SW 1271 (cell line): ENCODE measurements around the gene ZMYND8.
"Not testable (repeated sequence)": the region's sequence is repeated elsewhere in the genome, so short reads cannot be mapped to it uniquely, and the experiment has no call there.

Source experiments
- DNase-seq, 2 experiments: peaks; one replicate each; lab custom pipeline; 2025; lab: John Stamatoyannopoulos, UW

Gene ZMYND8

DNA sequence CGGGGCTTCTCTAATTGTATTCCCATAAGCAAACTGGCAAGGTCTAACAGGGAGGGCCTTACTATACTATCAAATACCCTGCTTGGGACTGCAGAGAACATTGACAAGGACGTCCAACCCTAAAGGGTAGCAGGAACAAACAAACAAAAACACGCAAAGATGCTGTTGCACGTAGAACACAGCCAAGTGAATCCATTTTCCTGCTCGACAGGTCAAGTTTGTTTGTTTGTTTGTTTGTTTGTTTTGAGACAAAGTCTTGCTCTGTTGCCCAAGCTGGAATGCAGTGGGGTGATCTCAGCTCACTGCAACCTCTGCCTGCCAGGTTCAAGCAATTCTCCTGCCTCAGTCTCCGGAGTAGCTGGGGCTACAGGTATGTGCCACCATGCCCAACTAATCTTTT, 91.3 kb downstream of the ZMYND8 start:
- no peak for DNase-seq

DNA sequence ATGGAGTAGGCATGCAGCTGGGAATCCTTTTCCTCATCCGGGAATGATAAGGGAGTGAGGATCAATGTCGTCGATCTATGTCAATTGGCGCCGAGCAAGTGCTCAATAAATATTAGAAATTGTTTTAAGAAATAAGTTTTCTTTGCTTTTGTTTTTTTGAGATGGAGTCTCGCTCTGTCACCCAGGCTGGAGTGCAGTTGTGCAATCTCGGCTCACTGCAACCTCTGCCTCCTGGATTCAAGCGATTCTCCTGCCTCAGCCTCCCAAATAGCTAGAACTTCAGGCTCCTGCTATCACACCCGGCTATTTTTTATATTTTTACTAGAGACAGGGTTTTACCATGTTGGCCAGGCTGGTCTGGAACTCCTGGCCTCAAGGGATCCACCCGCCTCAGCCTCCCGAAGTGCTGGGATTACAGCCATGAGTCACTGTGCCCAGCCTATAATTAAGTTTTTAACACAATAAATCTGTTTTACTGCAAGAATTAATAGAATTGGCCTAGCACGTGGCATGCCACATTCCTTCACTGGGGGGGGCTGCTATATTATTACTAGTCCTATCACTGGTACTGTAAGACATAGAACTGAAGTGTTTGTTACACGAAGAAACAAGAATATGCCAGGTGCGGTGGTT, 92.2 kb downstream of the ZMYND8 start:
- not testable (repeated sequence) for DNase-seq

DNA sequence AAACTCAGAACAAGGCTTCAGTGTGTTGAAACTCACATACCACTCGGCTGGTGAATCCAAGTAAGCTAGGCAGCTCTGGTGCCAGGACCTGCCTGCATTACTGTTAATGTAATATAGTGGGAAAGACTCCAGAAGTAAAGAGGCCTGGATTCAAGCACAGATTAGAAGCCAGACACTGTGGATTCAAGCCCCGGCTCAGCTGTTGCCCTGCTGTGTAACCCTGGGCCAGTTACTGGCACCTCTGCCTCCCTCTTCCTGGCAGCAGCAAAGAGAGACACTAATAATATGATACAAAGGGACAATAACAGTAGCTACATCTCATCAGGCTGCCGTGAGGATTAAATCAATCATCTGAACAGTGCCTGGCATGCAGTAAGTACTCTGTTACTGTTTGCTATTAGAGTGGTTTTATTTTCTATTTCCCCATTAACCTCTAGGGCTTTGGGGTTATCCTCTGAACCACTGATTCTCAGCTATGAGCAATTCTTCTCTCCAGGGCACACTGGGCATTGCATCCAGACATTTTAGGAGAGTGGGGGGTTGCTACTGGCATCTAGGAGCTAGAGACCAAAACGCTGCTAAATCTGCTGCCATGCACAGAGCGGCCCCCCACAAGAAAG, 92.9 kb downstream of the ZMYND8 start:
- no peak for DNase-seq

DNA sequence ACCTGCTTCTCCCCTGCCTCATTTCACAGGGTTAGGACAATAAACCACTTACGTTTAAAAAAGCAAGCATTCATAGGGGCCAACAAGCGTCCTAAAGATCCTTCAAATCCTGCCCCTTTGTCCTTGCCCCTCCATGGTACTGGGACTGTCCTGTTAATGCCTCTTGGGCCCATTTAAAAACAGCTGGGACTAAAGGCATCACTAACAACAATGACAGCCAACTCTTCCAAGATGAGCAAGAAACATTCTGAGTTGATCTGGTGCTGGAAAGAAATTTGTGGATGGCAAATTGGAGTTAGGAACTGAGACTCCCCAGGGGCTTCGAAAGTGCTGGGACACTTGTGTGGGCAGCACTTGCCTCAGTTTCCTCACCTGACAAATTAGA, 93.4 kb downstream of the ZMYND8 start:
- no peak for DNase-seq

DNA sequence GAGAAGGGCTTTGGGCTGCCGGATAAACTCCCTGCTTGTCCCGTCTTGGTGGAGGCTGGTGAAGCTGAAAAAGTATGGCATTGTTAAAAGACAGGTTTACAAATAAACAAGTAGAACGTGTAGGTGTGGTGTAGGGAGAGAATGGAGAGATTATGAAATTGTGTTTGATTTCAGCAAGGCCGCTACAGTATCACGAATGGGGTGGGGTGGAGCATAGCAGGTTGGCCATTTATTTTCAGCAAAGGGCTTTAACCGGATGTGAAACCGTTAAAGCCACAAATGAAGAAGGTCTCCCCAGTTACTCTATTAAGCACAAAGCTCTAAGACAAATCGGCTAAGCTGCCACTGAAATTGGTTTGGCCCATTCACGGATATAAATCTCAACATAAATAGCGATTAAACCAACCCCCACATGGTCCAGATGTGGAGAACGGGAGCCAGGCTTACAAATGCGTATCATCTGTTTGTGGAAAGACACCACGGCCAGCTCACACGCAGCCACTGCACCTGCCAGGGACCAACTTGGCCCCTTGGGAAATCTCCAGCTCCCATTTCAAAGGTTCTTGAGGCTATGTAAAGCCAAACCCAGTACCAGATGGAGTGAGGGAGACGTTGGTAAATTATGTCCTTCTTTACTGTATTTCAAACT, 94.0 kb downstream of the ZMYND8 start:
- no peak for DNase-seq

DNA sequence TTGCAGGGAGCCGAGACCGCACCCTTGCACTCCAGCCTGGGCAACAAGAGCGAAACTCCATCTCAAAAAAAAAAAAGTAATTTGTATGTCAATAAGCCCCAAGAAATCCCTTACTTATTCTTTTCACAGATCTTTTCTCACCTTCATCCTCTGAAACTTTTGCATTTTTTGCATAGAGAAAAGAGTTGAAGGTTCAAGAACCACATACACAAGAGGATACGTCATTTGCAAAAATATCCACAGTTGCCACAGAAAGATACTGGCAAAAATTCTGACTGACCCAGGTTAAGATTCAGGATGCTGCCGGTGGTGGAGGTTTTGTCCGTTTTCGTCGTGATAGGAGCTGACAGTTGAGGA, 94.5 kb downstream of the ZMYND8 start:
- DNase-seq: no peak

DNA sequence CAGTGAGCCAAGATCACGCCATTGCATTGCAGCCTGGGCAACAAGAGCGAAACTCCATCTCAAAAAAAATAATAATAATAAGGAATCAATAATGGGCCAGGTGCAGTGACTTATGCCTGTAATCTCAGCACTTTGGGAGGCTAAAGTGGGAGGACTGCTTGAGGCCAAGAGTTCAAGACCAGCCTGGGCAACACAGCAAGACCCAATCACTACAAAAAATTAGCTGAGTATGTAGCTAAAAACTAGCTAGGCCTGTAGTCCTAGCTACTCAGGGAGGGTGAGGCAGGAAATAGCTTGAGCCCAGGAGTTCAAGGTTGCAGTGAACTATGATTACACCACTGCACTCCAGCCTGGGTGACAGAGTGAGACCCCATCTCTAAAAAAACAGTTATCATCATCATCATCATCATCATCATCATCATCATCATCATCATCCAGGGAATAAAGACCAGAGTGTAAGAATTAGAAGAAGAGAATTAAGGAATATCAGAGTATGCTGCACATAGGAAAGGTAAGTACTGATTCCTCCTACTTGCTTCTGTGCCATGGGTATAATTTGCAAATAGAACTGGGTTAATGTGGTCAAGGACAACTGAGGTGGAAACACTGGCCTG, 95.2 kb downstream of the ZMYND8 start:
- DNase-seq: not testable (repeated sequence)

DNA sequence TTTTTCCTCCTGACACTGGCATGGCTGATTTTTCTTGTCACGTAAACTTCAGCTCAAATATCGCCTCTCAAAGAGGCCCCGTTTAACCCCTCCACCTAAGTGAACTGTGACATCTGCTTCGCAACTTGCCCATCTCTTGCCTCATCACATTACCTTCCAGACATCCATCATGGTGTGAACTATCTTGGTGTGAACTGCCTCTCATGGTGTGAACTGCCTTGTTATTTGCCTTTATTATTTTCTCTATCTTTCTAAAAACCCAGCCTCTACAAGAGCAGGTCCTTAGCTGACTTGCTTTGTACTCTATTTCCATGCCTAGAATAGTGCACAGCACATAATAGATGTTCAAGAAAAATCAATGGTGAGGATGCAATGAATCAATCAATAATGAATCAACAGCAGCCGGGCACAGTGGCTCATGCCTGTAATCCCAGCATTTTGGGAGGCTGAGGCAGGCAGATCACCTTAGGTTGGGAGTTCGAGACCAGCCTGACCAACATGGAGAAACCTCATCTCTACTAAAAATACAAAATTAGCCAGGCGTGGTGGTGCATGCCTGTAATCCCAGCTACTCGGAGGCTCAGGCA, 95.9 kb downstream of the ZMYND8 start:
- not testable (repeated sequence) for DNase-seq

DNA sequence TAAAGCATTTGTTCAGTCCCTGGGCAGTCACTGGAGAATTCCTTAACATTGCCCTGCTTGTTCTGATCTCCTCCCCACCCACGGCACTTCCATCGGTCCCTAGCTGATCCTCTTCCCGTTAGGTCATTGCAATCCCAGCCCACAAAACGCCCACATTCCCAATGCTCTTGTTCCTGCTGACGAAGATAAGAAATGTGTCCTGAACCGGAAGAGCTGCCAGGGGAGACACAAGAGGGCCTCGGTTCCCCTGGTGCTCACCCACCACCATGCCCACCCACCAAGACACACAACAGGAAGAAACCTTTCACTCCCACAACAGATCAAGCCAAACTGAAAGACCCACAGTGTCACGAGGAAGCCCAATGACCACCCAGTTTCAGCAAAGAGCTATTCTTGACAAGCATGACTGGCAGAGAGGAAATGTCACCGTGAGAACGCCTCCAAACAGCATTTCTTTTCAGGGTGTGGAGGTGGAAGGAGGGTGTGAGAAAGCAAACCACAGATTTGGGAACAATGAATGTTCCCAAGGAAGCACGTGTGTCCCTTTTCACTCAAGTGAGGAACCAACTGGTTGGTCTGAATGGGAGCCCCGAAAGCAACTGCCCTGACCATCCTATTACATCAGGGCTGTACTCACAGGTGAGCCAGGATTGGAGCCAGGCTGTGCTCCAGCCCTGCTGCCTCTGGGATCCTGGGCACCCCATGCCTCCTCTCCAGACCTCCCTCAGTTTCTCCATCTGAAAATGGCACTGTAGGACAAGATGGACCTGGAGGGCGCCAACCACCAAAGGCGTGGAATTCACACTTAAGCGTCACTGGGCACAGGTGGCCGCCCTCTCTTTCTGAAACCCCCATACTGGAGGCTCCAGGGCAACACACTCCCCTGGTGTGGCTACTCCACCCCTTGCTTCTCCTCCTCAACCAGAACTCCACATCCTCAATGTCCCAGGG, 97.5 kb downstream of the ZMYND8 start:
- no peak for DNase-seq

DNA sequence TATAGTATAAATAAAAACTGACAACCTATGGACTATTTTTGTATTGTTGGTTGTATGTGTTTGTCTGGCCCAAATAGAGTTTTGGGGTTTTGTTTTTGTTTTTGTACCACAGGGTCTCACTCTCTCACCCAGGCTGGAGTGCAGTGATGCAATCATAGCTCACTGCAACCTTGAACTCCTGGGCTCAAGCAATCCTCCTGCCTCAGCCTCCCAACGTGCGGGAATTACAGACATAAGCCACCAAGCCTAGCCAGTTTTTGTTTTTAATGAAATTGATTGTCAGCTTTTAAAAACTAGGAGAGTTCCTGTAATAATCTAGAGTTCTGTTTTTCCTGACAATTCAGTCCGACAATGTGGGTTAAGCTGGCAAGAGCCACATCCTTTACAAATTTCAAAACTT, 98.7 kb downstream of the ZMYND8 start:
- no peak for DNase-seq

DNA sequence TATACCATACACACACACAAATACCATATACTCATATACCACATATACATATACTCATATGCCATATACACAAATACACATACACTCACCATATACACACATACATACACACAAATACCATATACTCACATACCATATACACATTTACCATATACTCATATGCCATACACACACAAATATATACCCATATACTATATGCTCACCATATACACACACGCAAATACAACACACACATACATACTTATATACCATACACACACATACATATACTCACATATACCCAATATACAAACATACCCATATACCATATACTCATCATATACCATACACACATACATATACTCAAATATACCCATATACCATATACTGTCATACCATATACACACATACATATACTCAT, 99.2 kb downstream of the ZMYND8 start:
- no peak for DNase-seq

DNA sequence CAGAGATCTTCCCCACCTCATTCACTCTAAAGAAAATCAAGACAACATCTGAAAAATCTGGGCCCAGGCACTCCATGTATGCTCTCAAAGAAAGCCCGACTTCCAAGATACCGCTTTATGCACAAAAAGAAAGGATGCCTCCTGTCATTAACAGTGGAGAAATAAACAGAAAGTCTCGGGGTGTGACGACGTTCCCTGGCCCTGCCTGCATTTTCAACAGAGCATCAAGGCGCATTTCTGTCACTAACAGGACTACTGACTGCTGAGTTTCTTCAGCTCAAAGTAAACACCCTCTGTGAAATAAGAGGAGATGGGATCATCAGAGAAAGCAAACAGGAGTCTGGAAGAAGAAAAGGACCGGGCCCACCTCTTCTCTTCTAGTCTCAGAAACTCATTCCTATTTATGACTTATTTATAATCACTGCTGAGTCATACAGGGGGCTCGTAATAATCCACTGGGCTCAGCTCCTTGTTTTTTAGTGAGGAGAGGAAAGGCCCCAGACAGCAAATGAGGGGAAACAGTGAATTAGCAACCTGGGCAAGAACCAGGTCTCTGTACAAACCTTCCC, 99.7 kb downstream of the ZMYND8 start:
- no peak for DNase-seq

DNA sequence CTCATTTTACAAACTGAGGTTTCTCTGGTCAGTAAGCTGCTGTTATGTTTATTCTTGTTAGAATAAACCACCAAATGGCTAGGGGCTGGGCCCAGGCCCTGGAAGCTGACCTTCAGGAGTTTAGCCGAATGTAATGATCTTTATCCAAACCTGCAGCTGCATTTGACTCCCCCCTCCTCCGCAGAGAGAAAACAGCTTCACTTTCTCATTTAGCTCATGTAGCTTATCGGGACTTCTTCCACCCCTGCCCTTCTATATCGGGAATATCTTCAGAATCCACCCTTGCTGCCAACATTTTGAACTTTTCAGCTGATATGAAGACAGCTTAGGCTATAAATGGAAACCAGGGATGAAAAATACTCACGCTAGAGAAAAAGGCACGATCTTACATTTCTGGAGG, 102.6 kb downstream of the ZMYND8 start:
- DNase-seq: no peak

DNA sequence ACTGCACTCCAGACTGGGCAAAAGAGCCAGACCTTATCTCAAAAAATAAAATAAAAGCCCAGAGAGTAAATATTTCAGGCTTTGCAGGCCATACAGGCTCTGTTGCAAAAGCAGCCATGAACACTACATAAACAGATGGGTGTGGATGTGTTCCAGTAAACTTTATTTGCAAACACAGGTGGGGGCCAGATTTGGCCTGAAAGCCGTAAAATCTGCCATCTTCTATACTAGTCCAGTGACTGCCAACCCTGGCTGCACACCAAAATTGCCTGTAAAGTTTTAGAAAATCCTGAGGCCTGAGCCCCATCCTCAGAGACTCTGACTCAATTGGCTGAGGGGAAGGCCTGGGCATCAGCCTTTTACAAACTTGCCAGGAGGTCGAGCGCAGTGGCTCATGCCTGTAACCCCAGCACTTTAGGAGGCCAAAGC, 103.6 kb downstream of the ZMYND8 start:
- no peak for DNase-seq

DNA sequence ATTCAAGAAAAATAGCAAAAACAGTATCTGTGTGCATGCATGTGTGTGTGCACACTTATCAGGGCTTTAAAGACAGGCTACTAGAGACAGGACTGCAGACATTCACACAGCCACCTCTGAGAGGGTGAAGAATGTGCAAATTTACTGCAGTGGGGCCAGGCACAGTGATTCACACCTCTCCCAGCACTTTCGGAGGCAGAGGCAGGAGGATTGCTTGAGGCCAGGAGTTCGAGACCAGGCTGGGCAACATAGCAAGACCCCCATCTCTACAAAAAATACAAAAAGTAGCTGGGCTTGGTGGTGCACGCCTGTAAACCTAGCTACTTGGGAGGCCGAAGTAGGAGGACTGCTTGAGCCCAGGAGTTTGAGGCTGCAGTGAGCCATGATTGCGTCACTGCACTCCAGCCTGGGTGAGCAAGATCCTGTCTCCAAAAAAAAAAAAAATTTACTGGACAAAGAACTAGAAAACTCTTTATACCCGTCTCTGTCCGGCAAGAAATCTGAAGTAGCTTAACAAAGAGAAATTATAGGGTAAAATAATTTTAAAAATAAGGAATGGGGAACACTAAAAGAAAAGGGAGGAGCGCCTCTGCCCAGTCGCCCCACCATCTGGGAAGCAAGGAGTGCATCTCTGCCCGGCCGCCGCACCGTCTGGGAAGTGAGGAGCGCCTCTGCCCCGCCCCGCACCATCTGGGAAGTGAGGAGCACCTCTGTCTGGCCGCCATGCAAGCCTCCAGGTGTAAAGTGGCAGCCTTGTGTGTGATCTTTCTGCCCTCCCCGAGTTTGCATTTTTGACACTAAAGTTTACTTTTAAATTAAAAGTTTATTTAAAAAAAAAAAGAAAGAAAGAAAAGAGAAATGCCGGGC, 105.1 kb downstream of the ZMYND8 start:
- DNase-seq: no peak

DNA sequence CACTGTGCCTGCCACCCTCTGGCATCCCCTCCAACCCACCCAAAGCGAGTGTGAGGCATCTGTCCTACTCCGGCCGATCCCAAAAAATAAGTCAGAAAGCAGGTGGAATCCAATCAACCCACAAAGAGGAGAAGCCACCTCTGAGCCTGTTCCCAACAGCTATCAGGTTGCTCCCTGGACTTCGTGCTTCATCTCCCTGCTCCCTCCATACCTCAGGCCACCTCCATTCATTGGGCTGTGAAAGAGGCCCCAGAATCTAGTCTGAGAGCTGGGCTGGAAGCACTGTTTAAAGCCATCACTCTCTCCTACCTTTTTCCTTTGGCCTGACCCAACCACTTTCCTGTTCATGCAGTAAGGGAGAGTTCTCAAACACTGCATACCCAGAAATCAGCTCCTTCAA, 106.1 kb downstream of the ZMYND8 start:
- DNase-seq: no peak

DNA sequence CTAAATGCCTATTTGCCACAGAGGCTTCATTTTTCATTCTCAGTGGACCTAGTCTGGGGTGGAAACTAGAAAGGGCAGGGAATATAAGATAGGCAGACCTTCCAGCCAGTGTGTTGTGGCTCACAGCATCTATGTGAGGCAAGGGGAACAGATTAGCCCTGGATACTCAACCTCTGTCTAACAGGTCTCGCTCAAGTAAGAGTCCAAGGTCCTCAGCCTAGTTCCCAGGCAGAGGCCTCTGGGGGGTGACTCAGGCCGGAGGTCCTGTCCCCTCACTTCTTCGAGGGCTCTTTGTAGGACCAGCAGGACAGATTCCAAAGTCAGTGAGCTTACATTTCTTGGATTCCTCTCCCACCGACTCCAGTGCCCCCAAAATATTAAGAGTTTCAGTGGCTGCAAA, 106.6 kb downstream of the ZMYND8 start:
- DNase-seq: no peak

DNA sequence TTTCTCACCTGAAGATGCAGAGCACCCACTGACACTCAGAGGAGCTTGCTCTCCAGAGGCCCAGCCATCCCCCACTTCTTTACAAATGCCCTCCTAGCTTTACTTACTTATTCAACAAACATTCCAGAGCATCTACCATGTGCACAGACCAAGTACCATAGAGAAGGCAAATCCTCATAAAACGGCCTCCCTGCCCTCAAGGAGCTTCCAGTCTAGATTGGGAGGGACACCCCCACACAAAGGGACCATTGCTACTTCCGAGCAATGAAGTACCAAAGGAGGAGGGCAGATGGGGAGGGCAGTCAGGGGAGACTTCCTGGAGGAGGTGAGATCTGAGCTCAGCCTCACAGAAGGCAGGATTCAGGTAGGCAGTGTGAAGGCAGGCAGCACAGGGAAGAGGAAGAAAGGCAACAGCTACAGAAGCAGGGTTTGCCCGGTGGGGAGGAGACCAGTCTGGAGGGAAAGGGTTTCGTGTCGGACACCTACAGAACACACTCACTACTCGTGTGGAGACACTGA, 108.0 kb downstream of the ZMYND8 start:
- DNase-seq: no peak

DNA sequence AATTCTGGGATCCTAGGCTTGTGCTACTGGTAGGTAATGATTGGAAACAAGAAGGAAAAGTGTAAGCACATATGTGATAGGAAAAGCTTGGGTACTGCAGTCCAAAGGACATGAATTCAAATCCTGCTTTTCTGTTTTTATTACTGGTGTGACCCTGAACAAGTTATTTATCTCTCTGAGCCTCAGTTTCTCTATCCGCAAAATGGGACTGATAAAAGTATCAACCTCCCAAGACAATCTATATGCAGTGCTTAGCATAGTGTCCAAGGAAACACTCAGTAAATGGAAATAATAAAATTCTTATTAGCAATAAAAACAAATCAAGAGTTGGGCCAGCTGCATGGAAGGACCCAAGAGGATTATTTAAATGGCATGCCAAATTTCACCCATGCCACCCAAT, 108.5 kb downstream of the ZMYND8 start:
- DNase-seq: no peak
